Measurements from ENCODE around the gene TSPYL6.
"Not testable (repeated sequence)": the region's sequence is repeated elsewhere in the genome, so short reads cannot be mapped to it uniquely, and the experiment has no call there.

TSPYL6 gene

DNA sequence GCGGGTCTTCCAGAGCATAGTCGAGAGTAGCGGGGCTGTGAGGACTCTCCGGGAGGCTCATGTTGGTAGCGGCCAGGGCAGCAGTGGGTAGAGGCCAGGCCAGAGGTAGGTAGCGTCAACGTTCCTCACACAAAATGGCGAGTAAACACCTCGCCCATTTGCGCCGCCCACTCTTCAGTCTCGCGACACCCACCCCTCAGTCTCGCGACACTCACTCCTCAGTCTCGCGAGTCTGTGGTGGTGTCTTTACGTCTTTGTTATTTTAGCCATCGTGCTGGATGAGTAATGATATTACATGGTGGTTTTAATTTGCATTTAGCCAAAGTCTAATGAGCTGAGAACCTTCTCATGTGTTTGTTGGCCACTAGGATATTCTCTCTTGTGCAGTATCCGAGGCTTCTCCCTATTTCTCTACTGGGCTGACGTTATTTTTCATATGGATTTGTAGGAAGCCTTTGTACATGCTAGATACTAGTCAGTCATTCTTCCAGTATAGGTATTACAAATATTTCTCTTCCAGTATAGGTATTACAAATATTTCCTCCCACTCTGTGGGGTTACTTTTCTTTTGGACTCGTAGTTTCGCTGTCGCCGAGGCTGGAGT is at the start of gene TSPYL6:
TSPYL6 (minus strand) TSS at position 139 of the 604 bp plus-strand sequence; CDS start at position 61, 78 bp downstream.
- no peak for ATAC-seq
- no peak for DNase-seq

DNA sequence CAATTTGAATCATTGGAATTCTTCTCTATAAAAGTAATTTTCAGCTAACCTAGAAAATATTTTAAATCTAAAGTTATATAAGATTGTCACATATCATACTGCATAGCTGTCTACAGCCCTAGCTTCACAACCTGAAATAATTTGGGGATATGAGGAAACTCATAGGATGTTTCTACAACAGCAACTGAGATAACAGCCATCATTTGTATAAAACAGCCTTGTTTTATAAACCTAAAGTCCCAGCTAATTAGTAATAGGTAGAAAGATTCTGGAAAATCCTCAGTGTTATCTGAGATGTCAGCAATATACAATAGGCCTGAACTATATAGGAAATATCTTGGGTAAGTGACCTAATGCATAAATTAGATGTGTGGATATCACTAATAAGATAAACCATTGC is 47.6 kb upstream of the TSPYL6 start:
- no peak for ATAC-seq
- no peak for DNase-seq

DNA sequence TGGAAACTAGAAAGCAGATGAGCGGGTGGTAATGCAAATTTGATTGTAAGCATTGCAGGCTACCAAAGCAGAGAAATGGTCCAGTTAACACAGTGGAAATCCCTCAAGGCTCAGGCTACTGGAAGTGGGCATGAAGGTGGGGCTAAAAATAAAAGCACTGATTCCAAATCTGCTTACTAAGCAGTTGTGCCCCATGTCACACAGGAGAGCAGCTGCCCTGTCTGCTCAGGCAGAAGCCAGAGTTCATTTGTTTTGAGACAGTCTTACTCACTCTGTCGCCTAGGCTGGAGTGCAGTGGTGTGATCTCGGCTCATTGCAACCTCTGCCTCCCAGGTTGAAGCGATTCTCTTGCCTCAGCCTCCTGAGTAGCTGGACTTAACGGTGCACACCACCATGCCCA is 42.5 kb upstream of the TSPYL6 start:
- no peak for ATAC-seq

DNA sequence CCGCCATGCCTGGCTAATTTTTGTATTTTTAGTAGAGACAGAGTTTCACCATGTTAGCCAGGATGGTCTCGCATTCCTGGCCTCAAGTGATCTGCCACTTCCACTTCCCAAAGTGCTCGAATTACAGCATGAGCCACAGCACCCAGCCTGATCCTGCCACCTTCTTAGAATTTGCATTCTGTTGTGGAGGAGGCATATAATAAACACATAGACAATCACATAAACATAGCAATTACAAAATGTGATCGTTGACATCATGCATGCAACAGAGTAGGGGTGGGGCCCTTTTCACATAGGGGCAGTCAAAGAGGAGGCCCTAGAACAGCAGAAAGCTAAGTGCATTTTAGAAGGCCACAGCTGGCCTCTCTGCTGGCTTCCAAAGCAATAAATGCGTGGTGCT is 39.9 kb upstream of the TSPYL6 start:
- DNase-seq = no peak
- ATAC-seq = no peak

More for the DNA sequence above, 42.5 kb upstream of the TSPYL6 start:
- DNase-seq = no peak

DNA sequence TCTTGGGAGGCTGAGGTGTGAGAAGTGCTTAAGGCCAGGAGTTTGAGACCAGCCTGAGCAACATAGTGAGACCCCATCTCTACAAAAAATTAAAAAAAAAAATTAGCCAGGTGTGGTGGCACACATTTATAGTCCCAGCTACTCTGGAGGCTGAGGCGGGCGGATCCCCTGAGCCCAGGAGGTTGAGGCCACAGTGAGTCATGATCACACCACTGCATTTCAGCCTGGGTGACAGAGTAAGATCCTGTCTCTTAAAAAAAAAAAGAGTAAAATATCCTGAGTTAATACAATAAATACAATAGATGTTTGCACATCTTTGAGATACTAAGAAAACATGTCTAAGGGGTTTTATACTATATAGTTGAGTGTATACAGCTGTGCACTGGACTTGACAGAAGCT is 38.6 kb upstream of the TSPYL6 start:
- DNase-seq, ATAC-seq: not testable (repeated sequence)

DNA sequence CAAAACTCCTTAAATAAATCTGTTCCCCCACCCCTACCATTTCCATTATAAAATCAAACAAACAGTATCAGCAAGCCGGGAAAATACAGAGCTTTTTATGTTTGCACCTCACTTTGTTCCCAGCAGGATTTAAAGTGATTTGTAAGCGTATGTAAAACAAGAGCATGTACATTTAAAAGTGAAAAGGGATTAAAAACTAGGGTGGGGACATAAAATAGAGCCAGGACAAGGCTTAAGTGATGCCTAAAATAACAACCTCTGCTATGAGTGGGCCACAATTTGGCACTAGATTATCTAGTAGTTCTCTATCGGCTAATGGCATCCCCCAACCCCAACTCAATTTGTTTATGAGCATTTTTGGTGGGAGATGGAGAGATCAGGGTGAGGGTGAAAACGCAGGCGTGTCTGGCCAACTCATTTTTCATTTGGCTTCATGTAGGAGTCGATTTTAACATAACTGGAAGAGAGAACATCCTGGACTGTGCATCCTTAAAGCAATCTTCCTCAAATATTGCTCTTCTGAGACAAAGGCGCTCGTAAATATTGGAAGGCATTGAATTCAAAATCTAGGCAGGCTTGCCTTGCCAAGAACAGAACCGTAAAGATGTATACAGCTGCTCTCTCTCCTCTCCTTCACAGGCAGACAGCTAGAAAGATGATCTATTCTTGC is 34.5 kb upstream of the TSPYL6 start:
- no peak for ATAC-seq
- DNase-seq = no peak

DNA sequence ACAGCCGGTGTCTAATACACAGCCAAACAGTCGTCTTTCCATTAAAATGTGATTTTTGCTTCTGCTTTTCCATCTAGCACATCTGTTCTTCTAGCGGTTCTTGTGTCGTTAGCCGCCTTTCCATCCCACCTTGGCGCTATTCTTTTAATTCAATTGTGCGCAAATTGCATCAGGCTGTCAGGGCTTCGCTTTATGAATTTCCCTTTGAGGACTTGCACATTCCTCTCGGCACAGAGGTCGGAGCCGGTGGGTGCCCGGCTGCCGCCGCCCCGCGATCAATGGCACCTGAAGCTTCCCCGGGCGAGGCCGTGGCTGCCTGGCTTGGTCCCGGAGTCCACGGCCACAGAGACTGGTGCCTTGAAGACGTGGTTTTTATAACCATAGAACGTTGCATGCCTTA is 33.9 kb upstream of the TSPYL6 start:
- no peak for ATAC-seq
- DNase-seq = no peak

DNA sequence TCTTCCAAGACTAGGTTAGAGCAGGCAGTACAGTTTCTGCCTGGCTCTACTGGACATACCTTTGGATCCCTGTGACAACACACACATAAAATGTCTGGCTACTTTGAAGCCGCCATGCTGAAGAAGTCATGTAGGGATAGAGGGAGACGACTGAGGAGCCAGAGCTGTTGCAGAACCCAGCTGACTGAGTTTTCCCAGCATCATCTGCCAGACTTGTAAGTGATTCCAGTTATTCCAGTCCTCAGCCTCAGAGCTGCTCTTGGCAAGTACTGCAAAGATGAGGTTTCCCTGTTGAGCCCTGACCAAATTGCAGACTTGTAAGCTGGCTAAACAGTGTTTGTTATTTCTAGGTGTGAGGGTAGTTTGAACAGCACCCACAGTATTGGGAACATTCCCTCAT is 31.5 kb upstream of the TSPYL6 start:
- no peak for ATAC-seq
- no peak for DNase-seq

DNA sequence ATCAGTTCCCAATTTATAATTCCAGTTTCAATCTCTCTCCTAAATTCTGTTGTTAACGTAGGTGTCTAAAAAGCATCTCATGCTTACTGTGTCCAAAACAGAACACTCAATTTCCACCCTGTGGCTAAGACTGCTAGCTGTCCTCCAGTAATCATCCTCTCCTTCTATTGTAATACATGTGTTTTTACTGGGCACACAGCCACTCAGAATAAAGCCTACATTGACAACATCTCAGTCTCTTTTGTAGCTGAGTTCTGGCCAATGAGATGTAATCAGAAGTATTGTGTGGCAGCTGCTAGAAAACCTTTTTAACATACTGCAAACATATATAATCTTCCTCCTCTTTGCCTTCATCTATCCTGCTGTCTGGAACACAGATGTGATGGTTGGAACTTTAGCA is 29.4 kb upstream of the TSPYL6 start:
- no peak for ATAC-seq
- no peak for DNase-seq

DNA sequence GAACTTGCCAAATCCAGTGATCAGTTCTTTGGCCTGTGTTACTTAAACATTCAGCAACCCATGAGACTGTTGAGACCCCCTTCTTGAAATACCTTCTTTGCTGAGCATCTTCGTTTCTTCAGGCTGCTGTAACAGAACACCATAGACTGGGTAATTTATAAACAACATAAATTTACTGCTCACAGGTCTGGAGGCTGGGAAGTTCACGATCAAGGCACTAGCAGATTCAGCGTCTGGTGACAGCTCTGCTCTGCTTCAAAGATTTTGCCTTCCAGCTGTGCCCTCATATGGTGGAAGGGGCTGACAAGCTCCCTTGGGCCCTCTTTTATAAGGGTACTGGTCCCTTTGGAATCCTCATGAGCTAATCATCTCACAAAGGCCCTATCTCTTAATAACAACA is 28.8 kb upstream of the TSPYL6 start:
- ATAC-seq = no peak
- DNase-seq = no peak

DNA sequence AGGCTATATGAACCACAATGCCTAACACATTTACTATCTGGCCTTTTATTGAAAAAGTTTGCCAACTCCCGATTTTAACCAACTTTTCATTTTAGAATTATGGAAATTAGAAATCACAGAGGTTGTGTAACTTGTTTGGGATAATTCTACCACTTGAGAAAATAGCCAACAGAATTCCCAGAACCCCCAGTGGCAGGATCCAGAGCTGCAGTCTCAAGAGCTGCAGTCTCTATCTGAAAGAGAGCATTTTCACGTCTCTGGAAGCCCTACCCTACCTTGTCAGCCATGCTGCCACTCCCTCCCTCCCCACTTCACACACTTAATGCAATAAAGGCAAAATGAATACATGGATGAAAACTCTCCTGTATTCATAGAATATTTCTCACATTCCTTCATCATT is 23.4 kb upstream of the TSPYL6 start:
- DNase-seq = no peak
- no peak for ATAC-seq

DNA sequence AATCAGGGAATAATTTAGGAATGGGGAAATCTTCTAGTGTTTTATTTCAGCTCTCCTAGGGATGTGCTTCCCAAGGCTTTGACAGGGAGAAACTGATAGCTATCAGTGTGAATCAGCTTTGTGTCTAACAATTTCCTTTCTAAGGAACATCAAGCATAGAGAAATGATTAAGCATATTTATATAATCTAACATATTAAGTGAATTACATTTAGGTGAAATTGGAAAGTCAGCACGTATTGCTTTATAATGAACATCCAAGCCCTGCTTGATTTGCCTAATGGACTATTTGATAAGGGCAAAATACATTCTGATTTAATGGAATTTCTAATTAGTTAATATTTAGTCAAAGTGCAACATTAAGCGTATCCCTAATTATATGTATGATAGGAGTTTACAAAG is 19.5 kb upstream of the TSPYL6 start:
- no peak for ATAC-seq
- no peak for DNase-seq

DNA sequence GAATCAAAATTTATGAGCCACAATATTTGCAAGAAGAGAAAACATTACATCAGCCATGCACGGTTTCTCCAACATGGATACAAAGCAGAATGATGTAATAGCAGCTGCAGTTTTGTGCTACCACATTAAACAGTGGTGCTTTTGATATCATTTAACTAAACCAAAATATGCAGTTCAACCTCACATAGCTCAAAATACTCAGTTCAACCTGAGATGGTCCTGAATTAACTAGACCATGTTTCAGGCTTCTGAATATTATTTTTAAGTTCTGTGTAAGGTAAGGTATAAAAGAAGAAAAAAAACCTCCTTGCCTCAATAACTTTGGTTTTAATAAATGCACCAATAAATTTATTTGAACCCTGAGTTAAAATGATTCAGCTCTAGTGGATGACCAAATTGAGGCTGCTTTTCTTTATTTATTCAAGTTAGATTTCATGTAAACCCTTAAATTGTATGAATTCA is 18.8 kb upstream of the TSPYL6 start:
- DNase-seq (no peak), ATAC-seq (no peak)

DNA sequence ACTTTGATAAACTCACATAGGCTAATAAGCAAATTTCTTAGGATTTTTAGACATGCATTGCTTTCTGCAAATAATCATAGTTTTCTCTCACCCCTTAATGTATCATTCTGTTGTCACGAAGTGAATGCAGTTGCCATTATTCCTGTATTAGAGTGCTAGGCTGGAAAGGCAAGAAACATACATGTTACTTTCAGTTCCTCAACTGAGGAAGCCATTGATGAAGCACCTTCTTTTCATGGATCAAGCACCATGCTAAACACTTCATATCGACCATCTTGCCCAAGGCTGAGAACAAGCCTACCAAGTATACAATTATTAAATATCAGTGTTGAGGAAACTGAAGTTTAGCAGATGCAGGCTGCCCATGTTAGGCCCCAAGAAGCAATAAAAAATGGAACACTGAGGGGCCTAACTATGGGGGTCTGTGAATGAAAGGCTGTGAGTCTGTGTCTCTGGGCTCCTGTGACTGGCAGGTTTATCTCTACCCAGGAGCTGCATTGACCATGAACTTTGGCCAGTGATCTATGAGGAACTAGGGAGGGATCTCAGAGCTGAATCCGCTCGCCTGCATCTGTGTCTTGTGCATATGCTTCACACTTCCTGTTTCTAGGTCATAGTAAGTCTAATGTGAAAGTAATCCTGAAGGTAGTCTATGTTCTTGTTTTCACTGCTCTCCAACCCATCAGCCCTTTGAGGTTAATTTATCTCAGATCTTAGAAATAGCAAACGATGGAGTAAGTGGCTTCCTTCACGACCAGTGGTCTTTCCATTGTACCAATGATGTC is 16.0 kb upstream of the TSPYL6 start:
- no peak for ATAC-seq
- DNase-seq = no peak

DNA sequence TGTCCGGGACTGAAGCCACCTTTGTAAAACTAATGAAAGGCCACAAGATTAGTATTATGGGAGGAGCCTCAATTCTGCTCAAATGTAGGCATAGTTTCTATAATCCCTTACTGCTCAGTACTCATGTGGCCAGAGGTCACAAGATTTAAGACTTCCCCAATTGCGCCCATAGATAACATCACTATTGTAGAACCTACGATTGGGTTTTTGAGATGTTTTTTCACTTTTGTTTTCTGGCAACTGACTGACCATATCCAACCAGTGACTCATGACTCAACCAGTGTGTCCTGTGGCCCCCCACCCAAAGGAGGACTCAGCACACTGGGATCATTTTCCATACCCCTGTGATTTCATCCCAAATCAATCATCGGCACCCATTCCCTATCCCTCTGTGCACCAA is 15.2 kb upstream of the TSPYL6 start:
- DNase-seq = no peak
- ATAC-seq = no peak

DNA sequence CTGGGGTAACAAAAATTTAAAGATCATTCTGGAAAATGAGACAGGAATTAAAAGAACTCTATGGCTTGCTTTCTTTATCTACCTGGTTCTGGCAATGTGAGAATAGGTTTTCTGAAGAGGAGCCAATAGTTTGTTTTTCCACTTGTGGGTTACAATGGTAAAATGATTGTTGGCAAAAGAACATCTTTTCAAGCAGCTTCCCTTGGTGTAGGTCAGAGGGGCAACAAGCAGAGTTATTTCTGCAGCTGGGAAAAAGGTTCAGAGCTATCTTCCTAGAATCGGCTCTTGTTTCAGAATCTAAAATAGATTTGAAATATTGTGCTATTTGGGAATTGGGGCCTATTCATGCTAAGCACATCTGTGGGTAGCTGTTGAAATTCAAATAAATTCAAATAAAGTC is 11.5 kb upstream of the TSPYL6 start:
- ATAC-seq (no peak), DNase-seq (no peak)

DNA sequence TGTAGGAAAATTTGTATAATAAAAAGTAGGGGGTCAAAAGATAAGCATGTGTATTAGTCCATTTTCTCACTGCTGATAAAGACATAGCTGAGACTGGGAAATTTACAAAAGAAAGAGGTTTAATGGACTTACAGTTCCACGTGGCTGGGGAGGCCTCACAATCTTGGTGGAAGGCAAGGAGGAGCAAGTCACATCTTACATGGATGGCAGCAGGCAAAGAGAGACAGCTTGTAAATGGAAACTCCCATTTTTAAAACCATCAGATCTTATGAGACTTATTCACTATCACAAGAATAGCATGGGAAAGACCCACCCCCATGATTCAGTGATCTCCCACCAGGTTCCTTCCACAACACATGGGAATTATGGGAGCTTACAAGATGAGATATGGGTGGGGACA is 9.1 kb upstream of the TSPYL6 start:
- not testable (repeated sequence) for DNase-seq, ATAC-seq

DNA sequence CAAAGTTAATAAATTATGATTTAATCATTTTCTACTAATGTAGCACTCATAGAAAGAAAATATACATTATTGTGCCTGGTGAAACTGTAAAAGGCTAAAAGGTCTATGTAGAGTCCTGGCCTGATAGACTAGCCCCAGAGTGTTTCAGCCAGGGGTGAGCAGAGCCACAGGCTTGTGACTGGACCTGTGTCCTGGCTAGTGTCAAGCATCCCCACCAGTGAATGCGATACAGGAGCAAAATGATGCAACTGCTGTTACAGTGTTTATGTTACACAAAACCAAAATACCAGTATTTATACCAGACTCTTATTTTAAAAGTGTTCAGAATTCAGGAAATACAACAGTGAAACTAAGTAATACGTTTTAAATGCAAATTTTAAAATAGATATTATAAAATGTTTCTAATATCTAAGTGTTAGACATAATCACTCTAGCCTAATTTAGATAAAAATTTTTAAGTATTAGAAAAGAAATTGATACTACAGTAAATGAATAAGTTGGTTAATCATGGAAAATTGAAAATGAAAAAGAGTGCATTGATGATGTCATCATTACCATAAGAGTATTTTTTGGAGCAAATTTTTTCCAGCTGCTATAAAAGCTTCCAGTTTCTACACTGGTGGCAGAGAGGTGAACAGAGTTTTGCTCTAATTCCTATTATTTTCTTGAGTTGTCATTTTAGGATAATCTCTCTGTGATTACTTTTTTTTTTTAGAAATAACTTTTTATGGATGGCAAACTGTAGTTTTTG is 6.2 kb upstream of the TSPYL6 start:
- DNase-seq = no peak

DNA sequence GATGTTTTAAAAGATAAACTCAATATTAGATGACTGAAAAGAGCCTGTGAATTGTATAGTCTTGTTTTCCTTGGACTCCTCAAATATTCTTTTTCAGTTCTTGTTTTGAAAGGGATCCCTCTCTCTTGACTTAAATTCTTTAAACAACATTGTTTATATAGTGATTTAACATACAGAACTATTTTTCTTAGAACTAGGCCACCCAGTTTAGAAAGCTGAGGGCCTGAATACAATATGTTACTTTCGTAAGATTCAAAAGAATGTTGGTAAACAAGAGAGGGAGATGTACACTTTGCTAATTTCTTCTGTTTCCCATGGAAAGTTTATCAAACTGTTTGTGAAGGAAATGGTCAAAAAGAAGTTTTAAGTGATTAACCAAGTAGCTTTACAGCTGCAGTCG is 5.5 kb upstream of the TSPYL6 start:
- DNase-seq (no peak), ATAC-seq (no peak)

More for the DNA sequence above, 6.2 kb upstream of the TSPYL6 start:
- no peak for ATAC-seq

DNA sequence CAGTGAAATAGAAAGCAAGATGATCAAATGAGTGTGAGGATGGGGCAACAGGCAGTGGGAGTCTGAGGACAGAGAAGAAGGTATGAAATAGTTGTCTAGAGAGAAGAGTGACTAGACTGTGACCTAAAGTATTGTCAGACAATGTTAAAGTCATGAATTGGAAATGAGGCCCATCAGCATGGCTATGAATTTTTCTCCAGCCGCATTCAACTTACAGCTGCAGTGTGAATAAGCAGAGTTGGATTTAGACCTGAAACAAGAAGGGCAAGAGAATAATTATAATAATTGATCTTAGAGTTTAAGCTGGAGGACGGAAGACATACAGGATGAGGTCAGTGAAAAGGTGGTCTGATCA is 4.2 kb upstream of the TSPYL6 start:
- ATAC-seq (no peak), DNase-seq (no peak)

DNA sequence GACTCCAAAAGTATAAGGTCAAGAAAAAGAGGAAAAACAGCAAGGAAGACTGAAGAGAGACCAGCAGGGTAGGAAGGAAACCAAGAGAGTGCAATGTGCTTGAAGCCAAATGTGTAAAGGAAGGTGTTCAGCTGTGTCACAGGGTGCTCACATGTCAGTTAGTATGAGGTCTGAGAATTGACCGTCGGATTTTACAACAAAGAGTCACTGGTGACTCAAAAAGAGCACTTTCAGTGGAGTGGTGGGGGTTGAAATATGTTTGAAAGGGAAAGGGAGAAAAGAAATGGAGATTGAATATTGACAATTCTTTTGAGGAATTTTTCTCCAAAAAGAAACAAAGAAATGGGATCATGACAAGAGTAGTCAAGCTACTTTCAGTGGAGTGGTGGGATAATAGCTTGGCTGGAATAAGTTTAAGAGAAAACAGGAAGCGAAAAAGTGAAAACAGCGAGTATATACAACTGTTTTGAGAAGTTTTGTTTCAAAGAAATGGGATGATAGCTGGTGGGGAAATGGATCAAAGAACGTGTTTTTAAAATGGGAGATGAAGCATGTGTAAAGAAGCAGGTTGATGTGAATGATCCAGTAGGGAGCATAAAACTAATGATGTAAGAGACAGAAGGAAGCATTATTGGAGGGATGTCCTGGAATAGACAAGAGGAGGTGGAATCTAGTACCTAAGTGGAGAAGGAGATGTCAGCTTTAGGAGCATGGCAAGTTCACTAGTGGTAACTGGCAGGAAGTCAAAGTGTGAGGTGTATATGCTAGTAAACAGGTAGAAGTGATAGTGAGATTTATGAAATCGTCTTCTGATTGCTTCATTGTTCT is 3.6 kb upstream of the TSPYL6 start:
- no peak for ATAC-seq
- DNase-seq = no peak

DNA sequence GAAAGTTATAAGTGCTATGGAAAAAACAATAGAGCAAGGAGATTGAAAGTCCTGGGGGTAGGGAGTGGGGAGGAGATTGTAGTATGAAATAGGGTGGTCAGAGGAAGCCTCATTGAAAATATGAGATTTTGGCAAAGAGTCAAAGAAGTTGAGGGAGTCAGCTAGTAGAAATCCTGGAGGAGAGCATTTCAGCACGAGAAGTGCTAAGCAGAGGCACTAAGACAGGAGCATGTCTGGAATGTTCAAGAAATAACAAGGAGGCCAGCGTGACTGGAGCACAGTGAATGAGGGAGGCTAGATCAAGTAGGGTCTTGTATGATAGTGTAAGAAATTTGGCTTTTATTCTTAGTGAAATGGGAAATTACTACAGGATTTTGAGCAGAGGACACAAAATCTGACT is 2.1 kb upstream of the TSPYL6 start:
- ATAC-seq (no peak), DNase-seq (no peak)
